Nucleus accumbens (tissue), 56 donors: ENCODE measurements around the gene CPSF7.

Source experiments
- DNase-seq, 56 donors: peaks; one replicate each; lab custom pipeline; 2025; lab: John Stamatoyannopoulos, UW

CPSF7 gene

DNA sequence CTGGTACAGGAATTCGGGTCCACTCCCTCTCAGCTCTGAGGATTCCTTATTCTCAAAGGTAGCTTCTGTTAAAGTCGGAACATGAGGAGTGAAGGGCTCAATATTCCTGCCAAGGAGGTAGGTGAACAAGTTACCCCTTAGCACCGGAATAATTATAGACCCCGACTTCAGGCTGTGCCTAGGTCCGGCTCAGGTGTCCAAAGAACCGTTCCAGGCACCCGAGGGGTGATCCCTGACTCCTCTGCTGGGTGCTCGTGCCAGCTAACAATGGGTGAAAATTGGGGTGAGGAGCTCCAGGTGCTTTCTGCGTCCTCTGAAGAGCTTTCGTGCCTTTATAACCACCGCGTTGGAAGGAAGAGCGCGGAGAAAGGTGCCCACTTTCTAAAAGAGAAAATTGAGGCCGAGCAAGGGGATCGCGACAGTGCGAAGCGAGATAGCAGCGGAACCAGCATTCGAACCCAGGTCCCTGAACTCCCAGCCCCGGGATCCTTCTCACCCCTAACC lies 68.5 kb downstream of the CPSF7 start:
- peak in 1 of 56 donors; percentile 41 for DNase-seq

GRCh38 chr11:61359516-61359915 lies 70.3 kb downstream of the CPSF7 start:
- DNase-seq: no peak

DNA sequence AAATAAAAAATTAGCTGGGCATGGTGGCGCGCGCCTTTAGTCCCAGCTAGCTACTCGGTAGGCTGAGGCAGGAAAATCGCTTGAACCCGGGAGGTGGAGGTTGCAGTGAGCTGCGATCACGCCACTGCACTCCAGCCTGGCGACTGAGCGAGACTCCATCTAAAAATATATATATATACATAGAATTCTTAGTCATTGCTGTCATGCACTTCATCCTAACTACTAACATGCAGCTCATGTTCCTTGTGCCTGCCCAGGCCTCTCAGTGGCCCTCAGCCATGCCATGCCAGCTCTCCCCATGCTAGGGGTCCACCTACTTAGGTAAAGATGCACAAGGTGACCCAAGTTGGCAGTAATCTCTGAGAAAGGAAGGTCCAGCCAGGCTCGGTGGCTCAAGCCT lies 71.2 kb downstream of the CPSF7 start:
- DNase-seq: no peak

GRCh38 chr11:61357894-61358239 lies 71.9 kb downstream of the CPSF7 start:
- DNase-seq: no peak

GRCh38 chr11:61357233-61357893 lies 72.4 kb downstream of the CPSF7 start:
- DNase-seq: no peak

DNA sequence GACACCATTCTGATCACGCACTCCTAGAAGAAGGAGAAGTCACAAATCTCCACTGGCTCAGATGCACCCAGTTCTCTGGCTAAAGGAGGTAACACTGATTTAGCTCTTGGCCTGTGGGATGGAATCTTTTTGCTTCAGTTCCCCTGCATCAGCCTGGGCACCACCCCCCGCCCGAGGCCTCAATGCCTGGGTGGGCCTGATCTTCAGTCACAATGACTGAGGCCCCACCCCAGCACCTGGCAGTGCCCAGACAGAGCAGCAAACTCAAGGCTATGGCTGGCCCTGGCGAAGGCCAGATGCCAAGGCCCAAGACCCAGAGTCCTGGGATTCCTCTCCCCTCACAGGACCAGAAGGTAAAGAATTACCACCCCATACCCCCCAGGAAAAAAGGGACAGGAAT lies 73.1 kb downstream of the CPSF7 start:
- DNase-seq: no peak

GRCh38 chr11:61354208-61354607 lies 75.6 kb downstream of the CPSF7 start:
- no peak for DNase-seq

DNA sequence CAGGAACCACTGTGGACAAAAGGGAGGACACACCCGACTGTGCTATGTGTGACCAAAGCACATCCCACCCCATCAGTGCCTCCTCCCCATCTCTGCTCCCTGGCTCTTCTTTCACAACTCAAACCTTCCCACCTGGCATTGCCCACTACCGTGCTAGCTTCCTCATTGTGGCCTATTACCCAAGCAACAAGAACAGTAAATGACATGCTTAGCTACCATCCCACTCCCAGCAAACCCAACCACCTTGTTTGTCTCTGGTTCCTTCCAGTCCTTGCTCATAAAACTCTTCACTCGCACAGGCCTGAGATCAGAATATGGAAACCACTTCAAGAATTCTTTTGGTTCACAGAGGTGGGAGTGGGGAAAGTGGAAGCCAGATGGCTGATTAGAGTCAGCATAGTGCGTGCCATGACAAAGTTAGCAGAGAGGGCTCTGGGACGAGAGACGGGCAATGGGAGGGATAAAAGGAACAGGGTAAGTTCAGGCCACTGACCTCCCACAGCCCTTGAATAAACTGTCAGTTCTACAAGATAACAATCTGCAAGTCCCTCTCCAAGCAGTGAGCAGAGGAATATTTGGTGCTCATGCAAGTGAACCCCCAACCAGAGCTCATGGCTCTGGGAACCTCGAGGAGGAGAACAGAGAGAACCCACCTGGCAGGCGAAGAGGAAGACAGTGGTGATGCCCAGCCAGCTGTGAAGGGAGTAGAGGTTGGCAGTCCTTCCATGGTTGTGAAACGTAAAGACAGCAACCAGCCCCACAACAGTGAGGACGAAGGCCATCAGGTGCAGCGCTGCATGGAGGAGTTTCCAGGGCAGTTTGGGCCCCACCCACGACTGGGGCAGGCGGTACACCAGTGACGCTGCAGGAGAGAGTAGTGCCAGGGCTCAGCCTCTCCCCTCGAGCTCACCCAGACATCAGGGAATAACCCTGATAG lies 76.4 kb downstream of the CPSF7 start:
- no peak for DNase-seq
